HuH-7.5 (cell line): ENCODE measurements around the gene VWA1.
A peak's percentile ranks its signal among the peaks of the same experiment; 100 is the strongest.

Source experiments
- DNase-seq: peaks from one replicate; pipeline ENCODE4 v3.0.0; 2011; ENCODE audit warnings: low spot score

VWA1 gene, protein sequence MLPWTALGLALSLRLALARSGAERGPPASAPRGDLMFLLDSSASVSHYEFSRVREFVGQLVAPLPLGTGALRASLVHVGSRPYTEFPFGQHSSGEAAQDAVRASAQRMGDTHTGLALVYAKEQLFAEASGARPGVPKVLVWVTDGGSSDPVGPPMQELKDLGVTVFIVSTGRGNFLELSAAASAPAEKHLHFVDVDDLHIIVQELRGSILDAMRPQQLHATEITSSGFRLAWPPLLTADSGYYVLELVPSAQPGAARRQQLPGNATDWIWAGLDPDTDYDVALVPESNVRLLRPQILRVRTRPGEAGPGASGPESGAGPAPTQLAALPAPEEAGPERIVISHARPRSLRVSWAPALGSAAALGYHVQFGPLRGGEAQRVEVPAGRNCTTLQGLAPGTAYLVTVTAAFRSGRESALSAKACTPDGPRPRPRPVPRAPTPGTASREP

DNA sequence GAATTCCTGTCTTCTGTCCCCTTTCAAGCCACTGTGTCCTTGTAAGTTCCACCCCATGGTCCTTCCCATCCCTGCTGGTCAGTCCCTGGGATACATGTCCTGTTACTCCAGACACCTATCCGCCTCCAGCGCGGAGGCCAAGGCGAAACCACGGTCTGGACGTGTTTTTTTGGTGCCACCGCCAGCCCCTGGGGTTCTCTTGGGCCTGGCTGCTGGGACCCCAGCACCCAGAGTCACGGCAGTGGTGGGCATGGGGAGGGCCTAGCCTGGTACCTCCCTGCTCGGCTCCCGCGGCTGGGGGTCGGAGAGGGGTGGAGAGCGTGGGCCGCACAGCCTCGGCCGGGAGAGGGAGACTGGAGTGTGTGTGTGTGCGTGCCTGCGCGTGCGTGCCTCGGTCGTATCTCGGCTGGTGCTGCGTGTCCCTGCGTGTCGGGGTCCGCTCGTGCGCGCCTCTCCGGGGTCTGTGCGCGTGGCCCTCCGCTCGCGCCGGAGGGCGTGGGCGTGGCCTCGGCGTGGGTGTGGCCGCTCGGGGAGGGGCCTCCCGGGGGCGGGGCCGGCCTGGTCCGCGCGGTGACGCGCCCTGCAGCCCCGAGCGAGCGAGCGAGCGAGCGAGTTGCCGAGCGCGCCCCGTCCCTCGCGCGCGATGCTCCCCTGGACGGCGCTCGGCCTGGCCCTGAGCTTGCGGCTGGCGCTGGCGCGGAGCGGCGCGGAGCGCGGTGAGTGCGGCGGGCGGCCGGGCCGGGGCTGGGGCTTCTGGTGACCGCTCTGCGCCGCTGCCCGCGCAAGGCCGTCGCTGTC lies at the start of gene VWA1:
Gene VWA1 (plus strand): TSS at position 585 of the 798 bp plus-strand sequence. CDS start 59 bp downstream, at position 644.
- DNase-seq = peak; percentile 96

DNA sequence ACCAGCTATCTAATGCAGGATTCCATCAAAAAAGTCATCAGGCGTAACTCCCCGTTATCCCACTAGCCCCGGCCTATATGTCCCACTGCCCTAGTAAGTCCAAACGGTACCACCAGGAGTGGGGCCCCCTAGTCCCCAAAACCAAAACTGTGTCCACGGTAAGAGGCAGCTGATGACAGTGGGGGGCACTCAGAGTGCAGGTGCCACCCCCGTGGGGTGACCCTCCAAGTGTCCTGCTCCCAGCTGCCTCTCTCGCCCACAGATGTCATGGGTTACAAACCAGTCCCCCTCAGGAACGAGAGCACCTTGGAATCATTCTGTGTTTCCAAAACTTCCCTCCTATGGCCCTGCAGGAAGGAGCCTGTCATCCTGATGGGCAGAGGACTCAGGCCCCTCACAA lies 49.6 kb upstream of the VWA1 start:
- no peak for DNase-seq

DNA sequence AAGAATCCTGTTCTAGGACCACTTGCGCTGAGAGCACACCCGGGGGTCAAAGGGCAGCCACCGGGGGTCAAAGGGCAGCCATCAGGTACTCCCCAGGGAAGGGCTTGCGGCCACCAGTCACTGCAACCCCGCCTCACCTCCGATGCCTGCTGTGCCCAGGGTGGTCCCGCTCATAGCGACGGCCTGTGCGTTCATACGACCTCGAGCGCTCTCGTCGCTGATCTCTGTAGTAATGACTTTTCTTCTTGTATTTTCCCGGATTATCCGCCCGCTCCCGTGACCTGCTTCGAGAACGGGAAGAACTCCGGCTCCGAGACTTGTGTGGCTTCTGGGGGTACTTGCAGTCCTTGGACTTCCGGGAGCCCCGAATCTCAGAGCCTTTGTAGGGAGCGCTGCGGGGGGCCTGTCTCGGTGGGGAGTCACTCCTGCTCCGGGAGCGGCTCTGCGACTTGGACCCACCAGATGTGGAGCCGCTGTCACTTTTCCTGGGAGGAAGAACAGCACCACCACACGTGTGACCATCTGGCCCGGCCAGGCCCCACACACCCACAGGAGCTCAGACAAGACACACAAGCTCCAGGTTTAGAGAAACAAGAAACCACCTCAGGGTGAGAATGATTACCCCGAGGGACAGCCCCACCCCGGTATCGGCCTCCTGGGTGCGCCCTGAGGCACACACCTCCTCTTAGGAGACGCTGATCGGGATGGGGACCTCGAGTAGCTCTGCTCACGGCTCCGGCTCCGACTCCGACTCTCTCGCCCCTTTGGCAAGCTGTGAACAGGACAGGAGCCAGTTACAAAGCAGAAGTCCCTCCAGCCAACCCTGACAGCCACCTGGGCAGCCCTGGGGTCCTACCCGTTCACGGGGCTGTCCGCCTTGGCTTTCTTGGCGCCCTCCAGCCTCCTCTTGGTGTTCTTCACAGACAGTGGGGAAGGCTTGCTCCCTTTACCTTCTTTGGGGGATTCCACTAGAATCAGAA lies 48.1 kb upstream of the VWA1 start:
- DNase-seq = no peak

DNA sequence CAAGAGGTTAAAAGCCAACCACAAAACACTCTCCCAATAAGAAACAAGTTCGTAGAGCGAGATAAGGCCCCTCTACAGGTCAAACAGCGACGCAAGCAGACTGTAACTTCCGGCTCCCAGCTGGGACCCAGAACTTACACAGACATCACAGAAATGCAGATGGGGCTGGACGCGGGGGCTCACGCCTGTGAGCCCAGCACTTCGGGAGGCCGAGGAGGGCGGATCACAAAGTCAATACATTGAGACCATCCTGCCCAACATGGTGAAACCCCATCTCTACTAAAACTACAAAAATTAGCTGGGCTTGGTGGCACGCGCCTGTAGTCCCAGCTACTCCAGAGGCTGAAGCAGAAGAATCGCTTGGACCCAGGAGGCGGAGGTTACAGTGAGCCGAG lies 47.4 kb upstream of the VWA1 start:
- DNase-seq = no peak

DNA sequence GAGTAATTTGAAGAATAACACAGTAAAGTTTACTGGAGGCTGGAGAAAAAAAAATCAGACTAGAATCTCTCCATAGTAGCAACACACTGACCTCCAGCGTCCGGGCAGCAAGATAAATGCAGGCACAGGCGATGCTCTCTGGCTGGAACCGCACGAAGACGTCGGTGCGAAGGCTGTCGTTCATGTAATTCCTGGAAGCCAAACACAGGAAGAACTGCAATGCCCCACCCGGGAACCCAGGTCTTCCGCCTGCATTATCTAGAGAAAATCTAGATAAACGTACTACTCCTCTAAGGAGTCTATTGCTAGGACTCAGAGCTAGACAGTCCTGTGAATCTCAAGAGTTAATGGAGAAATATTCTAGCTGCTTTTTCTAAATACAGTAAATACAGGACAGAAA lies 44.8 kb upstream of the VWA1 start:
- no peak for DNase-seq

DNA sequence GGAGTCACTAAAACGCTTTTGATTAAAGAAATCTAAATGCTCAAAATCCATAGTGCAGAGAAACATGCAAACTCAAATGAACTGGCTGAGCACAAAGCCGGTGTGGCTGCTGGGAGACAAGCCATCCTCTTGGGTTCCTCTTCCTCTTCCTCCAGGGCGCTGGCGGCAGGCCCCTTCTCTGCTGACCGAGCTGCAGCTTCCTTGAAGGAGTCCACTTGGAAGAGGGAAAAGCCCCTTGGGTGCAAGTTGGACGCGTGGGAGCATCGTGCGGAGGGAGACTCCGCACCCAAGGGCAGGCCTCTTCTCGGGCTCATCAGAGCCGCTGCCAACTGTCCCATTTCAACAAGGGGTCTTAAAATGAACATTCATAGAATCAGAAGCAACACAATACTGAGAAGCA lies 44.3 kb upstream of the VWA1 start:
- no peak for DNase-seq

DNA sequence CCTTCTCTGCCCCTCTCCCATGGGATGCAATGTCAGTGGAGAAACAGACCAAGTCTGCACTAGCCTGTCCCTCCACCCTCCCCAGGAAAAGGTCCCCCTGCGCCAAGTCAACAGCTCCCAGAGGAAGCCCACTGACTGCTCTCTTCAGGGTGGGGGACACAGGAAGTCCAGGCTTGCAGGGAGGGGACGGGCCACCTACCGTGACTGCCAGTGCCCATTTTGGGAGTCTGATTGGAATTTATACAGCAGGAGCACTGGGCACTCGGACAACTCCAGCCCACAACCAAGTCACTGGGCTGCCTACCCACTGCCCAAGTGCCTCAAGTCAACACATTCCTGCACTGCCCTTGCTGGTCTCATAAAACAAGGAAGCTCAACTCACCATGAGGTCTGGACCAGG lies 42.5 kb upstream of the VWA1 start:
- no peak for DNase-seq

DNA sequence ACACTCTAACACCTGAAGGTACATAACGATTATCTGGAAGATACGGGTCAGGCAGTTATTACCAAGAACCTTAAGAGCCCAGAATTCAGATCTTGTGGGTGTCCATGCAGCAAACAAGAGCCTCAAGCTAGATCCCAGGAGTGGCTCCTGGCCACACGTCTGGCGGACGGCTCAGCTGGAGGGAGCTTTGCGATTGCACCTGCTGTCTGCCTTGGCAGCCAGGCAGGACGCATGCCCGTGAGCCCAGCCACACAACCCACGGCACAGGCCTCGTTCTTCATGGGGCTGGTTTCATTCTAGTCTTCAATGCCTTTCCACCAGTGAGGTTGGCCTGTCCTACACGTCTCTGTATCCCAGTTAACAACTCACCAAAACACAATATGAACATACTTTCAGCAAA lies 42.1 kb upstream of the VWA1 start:
- no peak for DNase-seq

DNA sequence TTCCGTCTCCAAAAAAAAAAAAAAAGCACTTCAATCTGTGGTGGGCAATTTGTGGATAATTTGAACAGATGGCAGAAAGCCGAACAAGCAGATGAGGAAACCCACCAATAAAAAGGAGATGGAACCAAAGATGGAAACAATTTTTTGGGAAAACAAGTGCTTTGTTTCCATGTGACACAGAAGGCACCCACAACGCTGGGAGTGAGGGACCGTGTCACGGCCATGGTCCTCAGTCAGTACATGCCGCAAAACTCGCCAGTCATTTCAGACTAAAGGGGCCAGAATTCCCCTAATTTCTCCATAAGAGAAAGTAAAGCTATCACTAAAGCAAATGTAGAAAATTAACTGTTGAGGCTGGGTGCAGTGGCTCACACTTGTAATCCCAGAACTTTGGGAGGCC lies 41.4 kb upstream of the VWA1 start:
- no peak for DNase-seq

DNA sequence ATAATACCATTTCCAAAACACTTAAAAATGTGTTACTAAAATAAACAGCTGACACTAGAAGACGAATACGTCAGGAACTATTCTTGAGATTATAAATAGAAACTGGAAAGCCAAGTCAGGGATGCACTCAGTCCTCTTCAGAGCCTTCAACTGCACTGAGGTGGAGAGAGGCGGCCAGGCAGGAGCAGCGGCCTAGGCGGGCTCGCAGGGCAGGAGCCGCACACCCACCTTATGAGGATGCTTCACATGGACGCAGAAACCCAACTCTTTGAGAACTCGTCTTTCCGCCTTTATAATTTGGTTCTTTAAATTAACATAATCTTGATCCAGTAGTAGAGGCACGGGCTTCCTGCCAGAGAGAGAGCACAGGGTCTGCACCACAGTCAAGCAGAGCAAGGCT lies 40.3 kb upstream of the VWA1 start:
- DNase-seq = no peak

DNA sequence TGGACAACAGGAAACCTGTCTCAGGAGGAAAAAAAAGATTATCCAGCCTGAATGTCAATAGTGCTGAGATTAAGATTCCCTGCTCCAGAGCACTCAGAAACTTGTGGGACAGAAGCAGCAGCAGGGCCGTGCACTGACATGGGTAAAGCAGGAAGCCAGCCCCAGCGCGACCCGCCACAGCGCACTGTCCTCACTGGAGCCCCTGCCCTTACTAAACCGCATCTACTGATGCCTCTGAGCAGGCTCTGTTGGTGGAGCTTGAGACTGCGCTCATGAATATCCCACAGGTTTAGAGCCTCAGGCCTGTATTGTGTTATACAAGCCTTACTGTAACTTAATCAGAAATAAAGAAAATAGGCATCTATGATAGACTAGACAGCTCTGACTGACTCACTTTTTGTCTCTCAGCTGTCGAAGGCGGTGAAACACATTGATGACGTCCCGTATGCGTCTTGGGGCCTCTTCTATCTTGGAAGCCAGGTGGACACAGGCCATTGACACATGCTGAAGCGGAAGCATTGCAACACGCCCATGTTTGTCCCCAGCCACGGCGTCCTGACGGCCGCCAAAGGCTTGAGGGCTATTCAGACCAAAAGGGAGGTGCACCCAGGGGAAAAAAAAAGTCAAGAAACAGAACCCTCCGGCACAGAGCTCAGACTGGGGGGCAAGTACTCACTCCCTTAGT lies 37.5 kb upstream of the VWA1 start:
- DNase-seq = no peak

DNA sequence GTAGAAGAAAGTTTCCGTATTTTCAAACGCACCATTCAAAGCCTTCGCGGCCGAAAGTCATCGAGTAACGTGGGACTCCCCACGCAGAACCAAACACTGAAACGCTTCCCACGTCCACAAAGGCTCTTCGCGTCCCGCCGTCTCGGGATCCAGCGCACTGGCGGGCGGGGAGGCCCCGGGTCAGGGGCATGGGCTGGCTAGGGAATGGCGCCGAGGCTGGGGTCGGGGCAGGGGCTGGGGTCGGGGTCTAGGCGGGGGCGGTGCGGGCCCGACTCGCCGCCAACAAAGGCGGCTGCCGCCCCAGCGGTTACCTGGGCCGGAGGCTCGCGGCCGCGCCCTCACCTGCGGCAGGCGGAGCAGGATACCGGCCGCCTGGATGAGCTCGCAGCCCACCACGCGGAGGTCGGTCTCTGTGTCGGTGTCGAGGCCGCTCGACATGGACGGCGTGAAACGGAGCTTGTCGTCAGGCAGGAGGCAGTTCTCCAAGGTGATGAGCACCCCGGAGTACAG lies 36.8 kb upstream of the VWA1 start:
- DNase-seq = no peak

DNA sequence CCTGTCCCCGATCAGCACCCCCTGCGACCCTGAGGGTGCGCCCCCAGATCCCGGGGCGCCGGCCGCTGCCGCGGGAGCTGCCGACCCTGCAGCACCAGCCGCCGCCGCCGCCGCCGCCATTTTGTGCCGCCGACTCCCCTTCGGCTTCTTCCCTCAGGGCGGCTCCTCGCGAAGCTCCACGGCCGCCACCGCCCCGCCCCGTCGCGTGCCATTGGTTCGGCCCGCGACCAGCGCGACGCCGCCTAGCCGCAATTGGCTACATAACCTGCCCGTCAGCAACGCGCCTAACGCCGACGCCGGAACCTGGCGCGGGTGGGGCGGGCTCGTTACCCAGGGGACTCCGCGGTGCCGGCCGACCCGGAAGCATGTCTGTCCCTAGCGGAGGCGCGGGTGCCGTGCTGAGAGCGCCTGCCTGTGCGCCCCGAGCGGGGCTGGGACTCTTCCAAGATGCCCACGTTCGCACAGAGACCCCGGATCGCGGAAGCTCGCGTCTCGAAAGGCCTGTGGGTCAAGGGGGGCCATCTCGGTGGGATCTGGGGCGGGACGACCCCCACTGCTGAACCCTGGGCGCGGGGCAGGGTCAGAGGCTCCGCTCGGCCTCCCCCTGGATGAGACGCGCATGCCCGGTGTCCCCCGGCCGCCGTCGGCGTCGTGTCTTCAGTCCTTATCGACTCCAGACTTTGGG lies 36.2 kb upstream of the VWA1 start, which contains the start of gene CCNL2:
Gene CCNL2 (minus strand): TSS at position 149 of the 685 bp plus-strand sequence. CDS start 29 bp downstream, at position 120.
- DNase-seq = peak; percentile 94

DNA sequence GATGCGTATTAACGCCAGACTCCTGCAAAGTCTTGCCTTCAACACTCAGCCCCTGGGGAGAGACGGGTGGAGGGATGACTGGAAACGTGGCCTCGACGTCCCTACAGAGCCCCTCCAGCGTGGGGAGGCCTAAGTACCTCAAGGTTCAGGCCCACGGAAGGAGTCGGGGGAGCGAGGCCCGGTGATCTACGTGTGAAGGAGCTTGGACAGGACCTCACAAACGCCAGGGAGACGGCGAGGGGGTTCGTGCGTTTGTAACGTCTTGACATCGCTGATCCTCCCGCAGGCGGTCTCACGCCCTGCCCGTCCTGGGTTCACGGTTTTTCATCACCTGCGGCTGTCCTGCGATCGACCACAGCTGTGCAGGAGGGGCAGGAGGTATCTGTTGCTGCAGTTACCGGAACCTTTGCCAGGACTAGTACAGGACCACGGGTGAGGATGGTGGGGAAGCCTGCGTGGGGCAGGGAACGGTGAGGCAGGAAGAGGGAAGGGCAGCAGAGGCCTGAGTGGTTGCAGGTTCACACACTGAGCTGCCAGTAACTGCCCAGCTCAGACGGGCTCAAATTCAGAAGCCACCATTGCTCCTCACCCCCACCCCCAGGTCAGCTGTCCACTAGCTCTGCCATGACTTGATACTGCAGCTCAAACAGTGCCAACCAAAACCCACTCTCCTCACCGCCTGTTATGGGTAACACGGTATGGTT lies 35.5 kb upstream of the VWA1 start:
- no peak for DNase-seq

DNA sequence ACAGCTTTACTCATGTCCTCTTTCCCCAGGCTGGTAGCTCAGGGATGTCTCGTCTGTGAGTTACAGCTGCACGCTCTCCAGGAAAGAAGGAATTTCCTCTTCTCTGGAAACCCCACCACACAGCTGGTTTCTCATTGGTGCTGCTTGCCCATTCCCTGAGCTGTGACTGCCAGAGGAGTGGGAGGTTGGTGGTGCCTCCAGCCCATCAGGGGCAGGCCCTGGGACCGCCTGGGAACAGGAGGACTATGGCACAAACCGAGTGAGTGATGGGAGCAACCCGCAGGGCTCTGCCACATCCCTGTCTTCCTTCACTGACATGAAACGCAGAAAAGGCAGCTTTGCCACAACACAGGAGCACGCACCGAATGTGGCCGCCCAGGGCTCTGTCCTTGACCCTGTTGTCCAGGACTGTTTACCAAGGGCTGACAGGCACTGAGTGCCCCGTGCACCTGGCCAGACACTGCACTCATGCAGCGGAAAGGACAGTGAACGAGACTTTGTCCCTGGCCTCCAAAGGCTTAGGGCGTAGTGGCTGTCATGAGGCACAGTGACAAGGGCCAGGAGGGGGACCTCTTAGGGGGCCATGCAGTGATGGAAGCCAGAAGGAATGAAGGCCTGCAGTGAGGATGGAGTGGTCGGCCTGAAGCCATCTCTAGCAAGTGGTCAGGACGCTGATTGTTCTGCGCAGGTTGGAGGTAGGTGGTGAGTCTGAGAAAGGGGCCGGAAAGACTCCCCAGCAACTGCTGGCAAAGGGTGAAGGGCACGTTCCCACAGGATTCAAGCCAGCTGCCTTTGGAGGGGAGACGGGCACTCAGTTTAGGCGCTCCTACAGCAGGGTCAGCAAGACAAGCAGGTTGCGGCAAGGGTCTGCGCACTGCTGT lies 34.7 kb upstream of the VWA1 start:
- DNase-seq = no peak

DNA sequence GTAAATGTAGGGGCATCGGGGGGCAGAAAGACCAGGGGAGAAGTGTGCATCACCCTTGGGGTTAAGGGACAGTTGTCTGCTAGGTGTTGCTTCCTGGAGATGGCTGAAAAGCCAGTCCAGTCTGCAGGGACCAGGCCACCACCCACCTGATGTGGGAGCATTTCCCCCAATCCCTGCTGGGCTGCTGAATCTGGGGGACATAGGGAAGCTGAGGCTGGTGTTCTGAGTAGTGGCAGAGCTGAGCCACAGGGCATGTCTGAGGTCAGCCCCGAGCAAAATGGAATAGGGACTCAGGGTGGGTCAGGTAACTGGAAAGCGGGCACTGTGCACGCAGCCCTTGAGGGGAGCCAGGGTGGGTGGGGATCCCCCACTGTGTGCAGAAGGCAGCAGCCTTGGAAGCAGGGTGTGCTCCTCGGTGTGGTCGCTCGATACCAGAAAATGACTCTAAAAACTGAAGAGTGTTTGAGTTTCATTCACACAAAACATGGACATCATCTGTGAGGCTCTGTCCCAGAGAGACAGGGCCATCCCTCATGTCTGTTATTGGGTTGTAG lies 34.0 kb upstream of the VWA1 start:
- DNase-seq = no peak

DNA sequence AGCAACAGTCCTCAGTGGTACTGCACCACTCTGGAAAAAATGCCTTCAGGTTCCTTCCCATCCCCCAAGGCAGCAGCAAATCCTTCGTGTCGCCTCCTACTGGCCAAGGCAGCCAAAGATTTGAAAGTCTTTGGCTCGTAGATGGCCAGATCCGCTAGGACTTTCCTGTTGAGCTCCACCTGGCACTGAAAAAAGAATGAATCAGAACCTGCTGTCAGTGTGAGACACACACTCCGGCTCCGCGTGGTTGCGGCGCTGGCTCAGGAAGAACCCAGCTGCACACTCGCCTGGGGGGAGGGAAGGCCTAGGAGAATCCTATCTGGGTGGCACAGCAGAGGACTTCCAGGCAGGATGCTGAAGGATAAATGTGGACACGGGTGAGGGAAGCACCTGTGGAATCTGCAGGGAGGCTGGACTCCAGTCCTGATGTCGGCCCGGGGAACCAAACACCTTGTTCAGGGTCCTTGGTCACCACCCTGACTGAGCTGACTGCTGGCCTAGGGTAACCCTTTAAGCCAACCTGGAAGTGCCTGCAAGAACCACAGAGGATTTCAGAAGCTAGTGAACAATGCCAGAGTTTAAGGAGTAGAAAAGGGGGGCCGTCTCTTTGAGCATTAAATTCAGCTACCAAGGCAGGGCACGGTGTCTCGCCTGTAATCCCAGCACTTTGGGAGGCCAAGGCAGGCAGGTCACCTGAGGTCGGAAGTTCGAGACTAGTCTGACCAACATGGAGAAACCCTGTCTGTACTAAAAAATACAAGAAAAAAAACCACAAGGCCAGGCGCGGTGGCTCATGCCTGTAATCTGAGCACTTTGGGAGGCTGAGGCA lies 33.2 kb upstream of the VWA1 start:
- DNase-seq = no peak
